Lower leg skin (tissue), 3 donors: ENCODE data around the gene KCNN3.

ENCODE experiments used
- CTCF ChIP-seq, 3 donors: fragments of 450-650 bp; IDR thresholded peaks; one replicate each; pipeline ENCODE4 v1.5.1; 2016; ENCODE audit warnings: antibody characterized with exemption in 3 of 3, mild to moderate bottlenecking in 3 of 3, moderate library complexity in 2 of 3
- POLR2A ChIP-seq, 2 donors: fragments of 450-650 bp; IDR thresholded peaks; one replicate each; pipeline ENCODE4 v1.6.1; 2016 to 2017; ENCODE audit warnings: antibody characterized with exemption in 2 of 2, mild to moderate bottlenecking in 1 of 2, moderate library complexity in 1 of 2

GRCh38 chr1:154818911-154819310 is 51.2 kb downstream of the KCNN3 start:
- TF ChIP-seq CTCF (IDR thresholded peaks at IDR 0.05) = no peak
- no peak for TF ChIP-seq POLR2A (IDR thresholded peaks at IDR 0.05)
